ENCODE data around the gene TSC22D2.

GRCh38 chr3:150504483-150504882 is 96.4 kb downstream of the TSC22D2 start:
- TF ChIP-seq CTCF (conservative IDR thresholded peaks at IDR 0.05; ENCODE audit: low read length) (no peak), EZH2phosphoT487 (IDR thresholded peaks at IDR 0.05; ENCODE audit: borderline replicate concordance) (no peak)
